Lung microvascular endothelial cell (primary cell): ENCODE data around the gene NF2. TPM values are rescaled to one million over a fixed set of nuclear protein-coding genes. Genes with fewer than 3 reads are reported as not detected.

ENCODE experiments used
- DNase-seq, 2 donors: peaks; one replicate each; pipeline versions ENCODE4 v3.0.0 to v3.0.0-alpha.2; 2010; ENCODE audit warnings: low read depth in 2 of 2
- total RNA-seq: library from RNA; depleted of rRNA; stranded (reverse); fragments of >200 nt; gene quantifications from 2 replicates; pipeline ENCODE4 v1.2.1, GENCODE V29; 2014

The NF2 gene
- total RNA-seq, 1 donor from 2014 or later: 43.3 TPM

DNA sequence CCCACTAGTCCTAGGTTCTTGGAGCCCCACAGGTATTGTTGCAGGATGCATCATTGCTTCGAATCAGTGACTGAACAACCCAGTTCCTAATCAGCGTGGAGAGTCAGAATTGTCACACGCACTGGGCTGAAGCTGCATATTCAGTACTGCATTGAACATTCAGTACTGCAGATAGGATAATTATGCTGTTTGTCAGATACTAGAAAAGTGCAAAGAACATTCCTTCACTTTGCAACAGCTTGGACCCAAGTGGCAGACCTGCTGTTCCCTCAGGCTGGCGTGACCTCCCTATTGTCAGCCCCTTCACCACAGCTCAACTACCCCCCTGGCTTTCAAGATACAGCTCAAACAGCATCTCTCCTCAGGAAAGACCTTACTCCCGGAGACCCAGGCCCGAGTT, 27.6 kb downstream of the NF2 start:
- no peak for DNase-seq

DNA sequence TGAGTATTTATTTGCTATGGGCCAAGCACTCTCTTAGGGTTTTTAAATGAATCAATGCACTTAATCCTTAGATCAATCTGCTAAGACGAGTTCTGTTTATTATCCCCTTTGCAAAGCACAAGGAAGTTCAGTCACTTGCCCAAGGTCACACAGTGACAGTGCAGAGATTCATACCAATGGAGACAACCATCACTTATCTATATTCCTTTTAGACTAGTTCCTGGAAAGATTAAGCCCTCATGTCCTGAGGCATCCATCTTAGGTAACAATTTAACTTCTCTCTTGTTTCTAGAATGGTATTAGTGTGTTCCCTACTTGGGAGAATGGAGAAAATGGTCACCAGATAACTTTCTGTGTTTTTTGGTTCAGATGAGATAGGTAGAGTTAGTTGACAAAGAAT, 28.3 kb downstream of the NF2 start:
- DNase-seq: no peak

DNA sequence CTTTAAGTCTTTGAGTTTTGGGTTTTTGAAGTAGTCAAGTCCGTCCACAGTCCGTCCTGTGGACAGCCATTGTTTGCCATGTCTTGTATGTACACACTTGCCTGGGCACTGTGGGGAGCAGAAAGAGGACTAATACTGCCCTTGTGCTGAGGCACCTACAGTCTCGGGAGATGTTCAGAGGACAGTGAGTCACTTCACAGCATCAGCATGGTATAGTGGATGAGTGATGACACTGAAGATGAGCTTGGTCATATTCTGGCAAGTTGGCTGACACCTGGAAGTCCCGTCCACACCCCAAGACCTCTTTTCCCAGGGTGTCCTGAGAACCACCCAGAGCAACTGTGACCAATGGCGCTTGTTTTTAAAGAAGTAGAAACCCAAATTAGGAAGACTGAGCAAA, 29.2 kb downstream of the NF2 start:
- DNase-seq: no peak

DNA sequence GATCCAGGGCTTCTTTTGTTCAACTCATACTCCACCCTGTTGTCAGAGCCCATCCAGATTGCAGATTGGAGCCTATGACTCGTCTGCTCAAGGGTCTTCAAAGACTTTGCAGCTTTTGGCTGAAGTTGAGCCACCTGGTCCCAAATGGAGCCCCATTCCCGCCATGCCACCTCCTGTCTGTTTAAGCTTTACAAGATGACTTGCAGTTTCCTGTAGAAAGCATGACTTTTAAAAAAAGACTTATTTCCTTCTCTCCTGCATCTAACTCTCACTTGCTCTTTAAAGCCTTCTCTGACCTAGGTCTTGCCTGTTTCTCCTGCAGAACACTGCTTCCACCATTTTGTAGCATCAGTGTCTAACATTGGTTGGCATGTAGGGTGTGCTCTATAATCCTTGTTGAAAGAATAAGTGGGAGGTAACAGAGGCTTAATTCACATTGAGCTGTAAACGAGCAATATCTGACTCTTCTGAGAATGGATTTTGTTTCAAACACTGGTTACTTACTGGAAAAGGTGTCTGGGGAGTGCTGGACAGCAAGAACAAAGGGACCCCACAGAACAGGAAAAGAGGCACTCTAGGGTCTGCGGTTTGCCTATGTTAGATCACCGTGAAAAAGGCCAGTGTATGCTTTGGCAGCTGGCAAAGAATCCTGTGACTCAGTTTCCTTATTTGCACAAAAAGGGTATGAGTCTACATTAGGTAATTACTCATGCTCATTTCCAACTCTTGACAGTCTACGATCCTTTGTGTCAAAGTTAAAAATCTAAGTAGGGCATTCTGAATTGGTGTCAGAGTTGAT, 30.3 kb downstream of the NF2 start:
- DNase-seq: peak; percentile 55 to 85

DNA sequence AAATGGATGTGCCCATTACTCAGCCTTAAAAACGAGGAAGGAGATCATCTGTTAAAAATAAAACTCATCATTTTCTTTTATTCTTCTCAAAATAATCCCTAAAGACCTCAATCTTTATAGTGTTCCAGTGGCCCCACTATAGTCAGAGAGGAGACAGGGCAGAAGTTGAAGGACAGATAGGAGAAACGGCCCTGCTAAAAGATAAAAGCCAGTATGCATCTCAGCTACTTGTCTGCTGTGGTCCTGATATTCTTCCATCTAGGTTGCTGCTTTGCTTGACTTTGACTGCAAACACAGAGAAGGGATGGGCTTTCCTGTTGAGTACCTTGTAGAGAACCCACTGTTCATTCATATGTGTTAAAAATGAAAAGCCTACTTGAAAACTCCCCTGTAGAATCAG, 31.4 kb downstream of the NF2 start:
- no peak for DNase-seq

DNA sequence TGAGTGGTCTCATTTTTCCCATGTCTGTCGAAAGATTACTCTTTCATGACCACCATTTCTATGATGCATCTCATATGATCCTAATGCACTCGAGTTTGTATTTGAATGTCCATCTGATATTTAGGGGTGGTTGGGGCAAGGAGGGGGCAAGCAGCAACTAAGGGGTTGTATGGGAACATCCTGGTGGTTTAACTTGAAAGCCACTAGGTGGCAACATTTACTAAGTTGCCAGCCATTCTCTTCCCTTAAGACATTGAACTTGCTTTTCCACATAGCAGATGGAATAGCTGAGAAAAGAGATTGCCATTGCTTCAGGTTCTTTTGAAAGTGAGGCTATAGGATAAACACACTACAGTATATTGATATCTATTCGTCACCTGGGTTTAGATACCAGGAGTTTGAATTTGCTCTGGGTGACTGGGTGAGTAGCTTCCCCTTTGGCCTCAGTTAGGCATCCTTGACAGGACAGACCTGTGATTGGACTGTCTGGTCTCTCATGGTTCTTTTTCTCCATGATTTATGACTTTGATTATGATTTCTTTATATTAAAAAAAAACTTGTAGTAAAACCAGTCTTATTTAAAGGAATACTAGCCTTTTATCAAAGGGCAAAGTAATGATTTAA, 32.4 kb downstream of the NF2 start:
- peak; percentile 52 to 68 for DNase-seq

DNA sequence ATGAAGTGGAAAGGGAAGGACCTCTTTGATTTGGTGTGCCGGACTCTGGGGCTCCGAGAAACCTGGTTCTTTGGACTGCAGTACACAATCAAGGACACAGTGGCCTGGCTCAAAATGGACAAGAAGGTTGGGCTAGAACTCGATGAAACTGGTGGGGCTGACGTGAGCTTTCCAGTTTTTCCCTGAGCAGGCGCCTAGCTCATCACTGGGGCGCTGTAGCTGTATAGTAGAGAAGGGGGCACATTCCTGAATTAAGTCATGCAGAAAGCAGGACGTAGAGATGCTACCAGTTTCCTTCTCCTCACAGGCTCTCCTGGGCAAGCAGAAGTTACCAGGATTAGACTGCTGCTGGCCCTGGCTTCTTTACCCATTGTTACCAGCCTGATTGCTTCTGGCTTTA, 33.3 kb downstream of the NF2 start:
- DNase-seq: no peak

DNA sequence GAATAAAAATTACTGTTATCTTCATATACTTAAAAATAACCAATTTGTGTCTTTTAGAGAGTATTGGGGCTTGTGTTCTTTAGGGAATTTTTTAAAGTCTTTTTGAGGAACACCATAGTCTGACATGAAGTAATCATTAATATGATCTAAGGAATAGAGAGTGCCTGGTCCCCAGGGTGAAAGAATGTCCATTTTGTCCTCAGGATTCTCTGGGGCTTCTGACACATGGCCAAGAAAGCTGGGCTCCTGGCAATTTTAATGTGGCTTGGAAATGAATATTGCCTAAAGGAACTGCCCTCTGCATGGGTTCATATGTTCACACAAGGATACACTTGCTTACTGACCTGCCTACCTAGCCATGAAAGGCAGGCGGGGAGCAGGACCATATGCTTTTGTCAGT, 33.7 kb downstream of the NF2 start:
- DNase-seq: no peak

DNA sequence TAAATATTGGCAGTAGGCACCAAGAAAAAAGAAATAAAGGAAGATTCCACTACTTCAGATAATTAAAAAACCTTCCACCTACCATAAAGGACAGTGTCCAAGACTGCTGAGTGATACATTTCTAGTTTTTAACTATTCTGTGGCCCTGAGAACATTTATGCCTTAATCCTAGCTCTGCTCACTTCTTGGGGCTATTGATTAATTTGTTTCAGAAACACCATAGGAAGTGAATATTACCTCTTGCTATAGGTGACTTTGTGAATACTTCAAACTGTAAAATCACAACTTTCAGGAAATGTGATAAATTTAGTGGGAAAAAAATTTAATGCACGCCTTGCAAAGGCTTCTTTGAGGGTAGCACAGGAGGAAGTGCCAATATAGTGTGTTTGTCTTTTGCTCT, 35.2 kb downstream of the NF2 start:
- no peak for DNase-seq

DNA sequence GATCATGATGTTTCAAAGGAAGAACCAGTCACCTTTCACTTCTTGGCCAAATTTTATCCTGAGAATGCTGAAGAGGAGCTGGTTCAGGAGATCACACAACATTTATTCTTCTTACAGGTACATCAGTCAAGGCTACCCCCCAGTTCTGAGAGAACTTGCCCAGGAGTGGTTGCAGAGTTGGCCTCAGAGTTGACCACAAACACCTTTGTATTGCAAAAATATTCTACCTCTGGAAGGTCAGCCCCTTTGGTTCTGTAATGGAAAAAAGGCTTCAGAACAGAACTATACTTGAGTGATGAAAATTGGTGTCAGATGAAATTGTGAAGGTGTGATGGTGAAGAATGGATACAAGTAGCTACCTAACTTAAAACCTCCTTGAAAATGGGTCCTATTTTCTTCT, 35.7 kb downstream of the NF2 start:
- no peak for DNase-seq

DNA sequence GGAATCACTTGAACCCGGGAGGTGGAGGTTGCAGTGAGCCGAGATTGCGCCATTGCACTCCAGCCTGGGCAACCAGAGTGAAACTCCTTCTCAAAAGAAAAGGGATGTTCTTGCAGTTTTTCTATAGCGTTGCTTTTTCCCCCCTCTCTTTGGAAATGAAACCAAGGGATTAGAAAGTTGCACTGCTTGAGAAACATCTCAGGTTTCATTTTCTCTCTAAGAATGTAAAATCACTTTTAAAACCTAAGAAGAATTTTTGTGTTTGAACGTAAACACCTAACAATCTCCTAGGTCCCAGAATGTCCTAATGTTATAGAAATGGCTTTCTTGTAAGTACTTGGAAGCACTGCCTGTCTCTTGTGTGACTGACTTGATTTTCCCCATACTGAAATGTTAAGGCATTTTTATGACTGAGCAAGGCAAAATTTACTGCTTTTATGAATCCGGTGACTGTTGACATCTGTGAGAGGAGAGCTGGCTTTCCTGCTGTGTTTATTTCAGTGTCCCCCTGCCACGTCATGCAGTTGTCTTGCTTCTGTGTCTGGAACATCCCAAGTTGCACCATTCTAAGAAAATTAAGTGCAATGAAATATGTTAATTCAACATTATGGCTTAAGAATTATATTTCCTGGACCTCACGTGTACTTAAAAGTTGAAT, 37.7 kb downstream of the NF2 start:
- no peak for DNase-seq

DNA sequence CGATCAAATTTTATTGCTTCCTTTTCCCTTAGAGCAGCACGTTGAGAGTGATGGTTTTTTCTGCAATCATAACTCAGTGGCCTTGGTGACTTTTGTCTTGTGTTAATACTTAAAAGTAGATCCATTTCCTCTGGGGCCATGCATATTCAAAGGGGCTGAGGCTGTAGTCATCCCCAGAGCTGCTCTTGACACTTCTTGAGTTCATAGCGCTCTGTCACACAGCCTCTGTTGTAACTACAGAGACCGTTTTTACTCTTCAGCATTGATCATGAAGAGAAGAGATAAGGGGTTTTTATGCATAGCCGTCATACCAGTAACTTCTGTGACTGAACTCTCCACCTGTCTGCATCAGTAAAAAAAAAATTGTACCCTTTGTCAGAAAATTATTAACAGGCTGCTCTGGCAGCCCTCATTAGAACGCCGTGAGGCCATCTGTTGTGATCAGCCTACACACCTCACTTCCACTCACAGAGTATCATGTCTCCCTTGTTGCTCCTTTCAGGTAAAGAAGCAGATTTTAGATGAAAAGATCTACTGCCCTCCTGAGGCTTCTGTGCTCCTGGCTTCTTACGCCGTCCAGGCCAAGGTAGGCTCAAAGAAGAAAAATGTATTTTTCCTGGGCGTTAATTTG, 38.4 kb downstream of the NF2 start:
- no peak for DNase-seq

DNA sequence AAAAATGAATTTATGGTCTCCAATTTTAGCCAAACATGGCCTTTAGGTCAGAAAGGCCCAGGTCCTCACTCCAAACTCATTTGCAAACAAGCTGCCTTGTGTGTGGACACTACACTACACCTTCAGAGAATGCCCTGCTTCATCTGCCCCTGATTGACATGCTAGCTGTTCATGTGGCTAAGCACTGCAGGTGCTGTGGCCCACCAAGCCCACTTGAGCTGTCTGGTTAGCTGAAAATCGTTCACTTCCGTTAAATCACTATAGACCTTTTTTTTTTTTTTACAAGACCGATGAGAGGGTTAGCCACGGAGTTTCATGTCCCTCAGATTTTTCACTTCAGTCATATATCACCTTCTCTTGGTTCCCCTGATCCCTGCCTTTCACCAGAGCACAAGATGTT, 39.3 kb downstream of the NF2 start:
- DNase-seq: no peak

DNA sequence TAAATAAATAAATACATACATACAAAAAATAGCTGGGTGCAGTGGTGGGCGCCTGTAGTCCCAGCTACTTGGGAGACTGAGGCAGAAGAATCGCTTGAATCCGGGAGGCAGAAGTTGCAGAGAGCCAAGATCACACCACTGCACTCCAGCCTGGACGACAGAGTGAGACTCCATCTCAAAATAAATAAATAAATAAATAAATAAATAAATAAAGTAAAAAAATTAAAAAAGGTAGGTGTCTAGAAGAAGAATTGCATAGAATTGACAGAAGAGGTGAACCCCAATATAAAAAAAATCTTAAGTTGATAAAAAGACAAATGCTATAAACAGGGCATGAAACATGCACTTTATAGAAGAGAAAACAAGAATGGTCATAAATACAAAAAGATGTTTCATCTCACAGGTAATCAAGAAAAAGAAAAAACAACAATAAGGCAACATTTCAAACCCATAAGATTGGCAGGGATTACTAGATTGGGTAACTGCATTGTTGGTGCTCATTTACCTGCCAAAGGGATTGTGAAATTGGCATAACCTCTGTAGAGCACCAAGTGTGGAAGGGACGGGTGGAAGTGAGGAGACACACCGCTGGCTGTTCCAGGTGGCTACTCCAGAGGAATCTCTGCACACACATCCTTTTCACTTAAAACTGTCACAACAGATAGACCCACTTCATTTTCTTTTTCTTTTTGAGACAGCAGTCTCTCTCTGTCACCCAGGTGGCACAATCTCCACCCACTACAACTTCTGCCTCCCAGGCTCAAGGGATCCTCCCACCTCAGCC, 44.7 kb downstream of the NF2 start:
- no peak for DNase-seq

DNA sequence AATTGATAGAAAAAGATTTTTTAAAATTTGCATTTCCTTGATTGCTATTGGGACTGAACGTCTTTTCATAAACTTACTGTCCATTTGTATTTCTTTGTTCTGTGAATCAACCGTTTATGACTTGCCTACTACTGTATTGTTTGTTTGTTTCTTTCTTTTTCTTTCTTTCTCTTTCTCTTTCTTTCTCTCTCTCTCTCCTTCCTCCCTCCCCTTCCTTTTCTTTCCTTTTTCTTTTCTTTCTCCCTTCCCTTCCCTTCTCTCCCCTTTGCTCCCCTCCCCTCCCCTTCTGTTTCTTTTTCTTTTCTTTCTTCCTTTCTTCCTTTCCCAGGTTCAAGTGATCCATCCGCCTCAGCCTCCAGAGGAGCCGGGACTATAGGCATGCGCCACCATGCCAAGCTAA, 46.9 kb downstream of the NF2 start:
- DNase-seq: no peak

DNA sequence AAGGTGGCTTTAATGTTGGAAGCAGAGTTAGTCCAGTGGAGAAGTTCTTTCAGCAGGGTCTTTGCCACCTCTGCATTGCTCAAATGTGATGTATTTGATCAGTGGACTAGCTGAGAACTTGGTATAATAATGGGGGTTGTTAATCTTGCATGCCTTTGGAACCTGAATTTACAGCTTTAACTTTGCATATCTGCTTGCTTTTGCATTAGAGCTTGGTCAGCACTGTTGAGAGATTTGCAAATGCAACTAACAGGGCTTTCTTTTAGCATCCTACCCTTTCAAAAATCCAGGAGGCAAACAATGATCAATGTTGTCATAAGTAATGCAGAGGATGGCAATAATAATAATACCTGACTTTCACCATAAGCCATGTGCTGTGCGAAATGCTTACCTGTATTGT, 48.2 kb downstream of the NF2 start:
- no peak for DNase-seq

DNA sequence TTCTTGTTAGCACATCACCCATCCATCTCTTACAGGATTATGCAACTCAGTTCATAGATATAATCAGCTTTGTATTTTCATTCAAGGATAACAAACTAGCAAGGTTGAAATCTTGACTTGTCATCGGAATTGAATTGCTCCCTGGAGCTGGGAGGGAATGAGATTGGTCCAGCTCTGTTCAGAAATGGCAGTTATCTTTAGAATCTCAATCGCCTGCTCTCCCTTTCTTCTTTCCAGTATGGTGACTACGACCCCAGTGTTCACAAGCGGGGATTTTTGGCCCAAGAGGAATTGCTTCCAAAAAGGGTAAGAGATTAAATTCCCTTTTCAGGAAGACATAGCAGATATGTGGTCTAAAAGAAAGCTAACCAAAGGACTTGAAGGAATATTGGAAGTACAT, 51.0 kb downstream of the NF2 start:
- DNase-seq: no peak

DNA sequence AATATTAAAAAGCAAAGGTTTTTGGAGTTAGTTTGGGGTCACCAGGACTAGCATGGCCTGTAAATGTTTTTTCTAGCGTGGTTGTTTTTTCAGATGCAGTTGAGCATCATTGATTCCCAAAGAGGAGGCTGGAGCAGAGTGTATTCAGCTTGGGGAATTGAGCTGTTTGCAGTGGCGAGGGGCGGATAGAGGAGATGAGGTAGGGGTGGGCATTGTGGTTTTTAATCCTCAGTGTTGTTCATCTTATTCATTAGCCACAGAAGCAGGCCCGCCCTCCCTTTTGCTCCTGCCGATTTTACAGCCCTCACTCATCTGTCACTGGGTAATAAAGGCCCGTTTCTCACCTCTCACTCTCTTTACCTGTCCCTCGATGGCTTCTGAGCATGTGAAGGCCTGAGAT, 51.4 kb downstream of the NF2 start:
- no peak for DNase-seq

DNA sequence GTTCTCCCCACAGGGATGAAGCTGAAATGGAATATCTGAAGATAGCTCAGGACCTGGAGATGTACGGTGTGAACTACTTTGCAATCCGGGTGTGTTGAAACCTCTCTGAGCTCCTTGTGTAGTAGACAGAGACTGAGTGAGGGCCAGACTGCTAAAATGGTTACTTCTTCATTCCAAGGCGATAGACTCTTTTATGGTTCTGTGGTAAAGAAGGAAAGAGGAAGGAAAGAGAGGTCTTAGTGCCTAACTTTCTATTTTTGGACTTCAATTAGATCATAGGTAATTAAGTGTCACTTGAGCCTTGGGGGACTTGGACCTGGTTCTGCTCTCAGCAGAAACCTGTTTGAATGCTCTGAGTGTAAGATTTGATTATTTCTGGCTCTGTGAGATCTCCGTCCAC, 54.7 kb downstream of the NF2 start:
- no peak for DNase-seq

DNA sequence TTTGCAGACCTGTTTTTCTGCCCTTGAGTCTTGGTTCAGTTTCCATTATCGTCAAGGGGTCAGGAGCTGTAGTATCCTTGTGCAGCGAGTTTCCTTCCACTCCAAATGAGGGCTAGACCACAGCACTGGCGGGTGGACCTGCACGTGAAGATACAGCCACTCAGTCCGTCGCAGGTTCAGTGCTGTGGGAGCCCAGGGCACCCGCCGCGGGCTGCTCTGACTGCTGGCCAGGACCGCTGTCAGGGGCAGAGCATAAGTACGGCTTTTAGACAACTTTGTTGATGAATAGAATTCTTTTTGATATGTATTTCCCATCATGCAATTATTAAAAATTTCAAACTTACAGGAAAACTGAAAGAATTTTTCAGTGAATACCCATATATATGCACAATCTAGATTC, 56.6 kb downstream of the NF2 start:
- DNase-seq: no peak

DNA sequence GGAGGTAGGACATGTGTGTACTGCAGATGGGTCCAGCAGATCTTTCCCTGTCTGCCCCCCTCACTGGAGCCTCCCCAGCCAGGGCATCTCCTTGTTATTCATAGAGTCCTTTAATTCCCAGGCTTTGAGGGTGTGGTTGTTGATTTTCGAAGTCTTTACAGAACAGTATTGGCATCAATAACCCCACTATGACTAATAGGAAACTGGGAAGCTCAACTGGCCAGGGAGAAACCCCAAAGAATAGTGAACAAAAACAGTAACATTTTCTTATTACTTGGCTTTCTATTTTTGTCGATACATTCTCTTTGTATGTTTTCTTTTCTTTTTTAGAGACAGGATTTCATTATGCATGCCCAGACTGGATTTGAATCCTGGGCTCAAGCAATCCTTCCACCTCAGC, 57.9 kb downstream of the NF2 start:
- DNase-seq: peak; percentile 14 to 73
